Mucosa of descending colon (tissue), 3 donors: ENCODE results near the gene MRPL50. TPM values are rescaled to one million over a fixed set of nuclear protein-coding genes. Genes with fewer than 3 reads are reported as not detected.

Experiments used
- ATAC-seq: fragments of 200-7000 bp; cut with Tn5 transposase; one replicate; pipeline ENCODE4 v1.9.1; 2020; ENCODE audit warnings: mild to moderate bottlenecking, moderate library complexity
- DNase-seq, 3 donors: peaks; one replicate each; pipeline ENCODE4 v3.0.0-alpha.2; 2020
- H3K36me3 ChIP-seq: fragments of 200-600 bp; one replicate; pipeline ENCODE4 v1.8.0; 2021; ENCODE audit warnings: low read depth, mild to moderate bottlenecking
- H3K4me1 ChIP-seq: fragments of 200-600 bp; one replicate; pipeline ENCODE4 v1.8.0; 2021; ENCODE audit warnings: low read depth, mild to moderate bottlenecking
- H3K4me3 ChIP-seq: fragments of 200-600 bp; one replicate; pipeline ENCODE4 v1.8.0; 2021; ENCODE audit warnings: mild to moderate bottlenecking
- H3K9me3 ChIP-seq: fragments of 200-600 bp; one replicate; pipeline ENCODE4 v1.8.0; 2021; ENCODE audit warnings: mild to moderate bottlenecking
- CTCF ChIP-seq: fragments of 200-600 bp; IDR thresholded peaks from one replicate; pipeline ENCODE4 v1.8.0; 2022; ENCODE audit warnings: antibody characterized with exemption, mild to moderate bottlenecking
- intact Hi-C, 2 donors: fragments of 100-400 bp; cut with DNase I in 1 of 2; cut with micrococcal nuclease in 1 of 2; formaldehyde crosslinking; loops; one replicate each; pipeline versions ENCODE4 v1.11.0 to v1.11.1; 2022; cut with DNase I, micrococcal nuclease
- total RNA-seq, 3 donors: library from RNA; stranded (reverse); fragmentation: NEBNext Ultra II Directional in 2 of 3; extraction: Animal tissue kit (Norgen Biotek cat#: 25700) in 2 of 3; gene quantifications; one replicate each; pipeline versions ENCODE4 v1.2.1 to v1.2.4, GENCODE V29; 2021 to 2023
- donor health status: DM: no; HTN: no; CAD: no; lungs with moderate emphysema.
- donor health status: DM: no; HTN: no; CAD: no.
- donor health status: DM: no; HTN: yes; CAD: no.

Gene MRPL50
- total RNA-seq, 3 donors from 2014 or later: 8.2 to 11.0 (median 8.4) TPM

- Histone ChIP-seq H3K4me3 (no peak overlapping the region), H3K4me1 (no peaks in the 10 kb centered on the region), H3K9me3 (peaks cover 31% of the 10 kb centered on the region), H3K36me3 (no peaks in the 10 kb centered on the region)
- DNase-seq: no peak
- no peak for ATAC-seq
- intact Hi-C loops: no loop called here
- TF ChIP-seq CTCF: no peak
These were observed 19.6 kb upstream of the MRPL50 start for GRCh38 chr9:101417977-101418376.

- Histone ChIP-seq H3K9me3 (peaks cover 36% of the 10 kb centered on the region), H3K4me1 (no peaks in the 10 kb centered on the region), H3K4me3 (no peak overlapping the region), H3K36me3 (no peaks in the 10 kb centered on the region)
- DNase-seq (no peak), ATAC-seq (no peak)
- intact Hi-C loops: no loop called here
- no peak for TF ChIP-seq CTCF
These were observed 19.0 kb upstream of the MRPL50 start for GRCh38 chr9:101417389-101417788.

DNA sequence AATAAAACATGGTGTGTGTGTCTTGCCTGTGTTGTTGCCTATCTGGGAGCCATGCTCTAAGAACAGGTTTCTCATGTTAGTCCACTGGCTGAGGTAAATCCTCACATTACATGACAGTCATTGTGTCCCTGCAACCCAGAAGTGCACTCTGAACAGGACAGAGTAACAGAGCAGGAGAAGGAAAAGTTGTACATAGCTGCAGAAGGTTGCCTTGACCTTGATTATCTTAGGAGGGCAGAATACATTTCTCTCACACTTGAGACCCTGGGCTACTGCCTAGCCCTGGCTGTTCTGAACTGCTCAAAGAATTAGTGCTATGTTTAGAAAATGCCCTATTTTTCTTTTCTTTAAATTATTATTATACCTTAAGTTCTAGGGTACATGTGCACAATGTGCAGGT is 17.2 kb upstream of the MRPL50 start:
- intact Hi-C loops: no loop called here
- no peak for DNase-seq
- no peaks in the 10 kb centered on the region for H3K4me1 ChIP-seq
- H3K4me3 ChIP-seq: no peak overlapping the region
- no peak for TF ChIP-seq CTCF
- no peak for ATAC-seq
- H3K9me3 ChIP-seq: peaks cover 53% of the 10 kb centered on the region
- H3K36me3 ChIP-seq: no peaks in the 10 kb centered on the region

DNA sequence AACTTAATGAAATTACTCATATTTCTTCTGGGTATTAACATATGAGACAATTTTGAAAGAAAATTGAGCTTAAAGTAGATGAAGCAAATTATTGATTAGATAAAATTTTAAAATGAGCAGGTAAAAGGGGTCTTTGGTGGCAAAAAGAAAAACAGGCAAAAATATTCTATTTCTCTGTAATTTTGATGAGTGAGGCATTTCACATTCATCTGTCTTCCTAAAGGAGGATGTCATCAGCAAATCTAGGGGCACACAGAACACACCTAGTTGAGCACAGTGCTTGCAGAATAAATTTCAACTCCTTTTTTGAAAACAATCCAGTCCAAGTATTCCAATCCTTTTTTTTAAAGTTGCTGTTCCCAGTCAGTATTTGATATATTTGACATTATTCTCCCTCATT is 16.4 kb upstream of the MRPL50 start:
- ATAC-seq (no peak), DNase-seq (no peak)
- no peak for TF ChIP-seq CTCF
- no peak overlapping the region for H3K4me3 ChIP-seq
- H3K36me3 ChIP-seq: no peaks in the 10 kb centered on the region
- intact Hi-C loops: no loop called here
- H3K4me1 ChIP-seq: no peaks in the 10 kb centered on the region
- H3K9me3 ChIP-seq: peaks cover 60% of the 10 kb centered on the region

- intact Hi-C loops: no loop called here
- Histone ChIP-seq H3K36me3 (peaks cover 31% of the 10 kb centered on the region), H3K4me1 (no peaks in the 10 kb centered on the region), H3K4me3 (no peak overlapping the region), H3K9me3 (peaks cover 93% of the 10 kb centered on the region)
- ATAC-seq (no peak), DNase-seq (no peak)
- no peak for TF ChIP-seq CTCF
These were observed 10.7 kb upstream of the MRPL50 start for GRCh38 chr9:101409079-101409477.

DNA sequence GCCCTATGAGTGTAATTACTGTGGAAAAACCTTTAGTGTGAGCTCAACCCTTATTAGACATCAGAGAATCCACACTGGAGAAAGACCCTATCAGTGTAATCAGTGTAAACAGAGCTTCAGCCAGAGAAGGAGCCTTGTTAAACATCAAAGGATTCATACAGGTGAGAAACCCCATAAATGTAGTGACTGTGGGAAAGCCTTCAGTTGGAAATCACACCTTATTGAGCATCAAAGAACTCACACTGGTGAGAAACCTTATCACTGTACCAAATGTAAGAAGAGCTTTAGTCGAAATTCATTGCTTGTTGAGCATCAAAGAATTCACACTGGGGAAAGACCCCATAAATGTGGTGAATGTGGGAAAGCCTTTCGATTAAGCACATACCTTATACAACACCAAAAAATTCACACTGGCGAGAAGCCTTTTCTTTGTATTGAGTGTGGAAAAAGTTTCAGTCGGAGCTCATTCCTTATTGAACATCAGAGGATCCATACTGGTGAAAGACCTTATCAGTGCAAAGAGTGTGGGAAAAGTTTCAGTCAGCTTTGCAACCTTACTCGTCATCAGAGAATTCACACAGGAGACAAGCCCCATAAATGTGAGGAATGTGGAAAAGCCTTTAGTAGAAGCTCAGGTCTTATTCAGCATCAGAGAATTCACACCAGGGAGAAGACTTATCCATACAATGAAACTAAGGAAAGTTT is 10.1 kb upstream of the MRPL50 start:
- TF ChIP-seq CTCF: no peak
- H3K4me3 ChIP-seq: no peak overlapping the region
- DNase-seq (no peak), ATAC-seq (no peak)
- peaks cover 89% of the 10 kb centered on the region for H3K9me3 ChIP-seq
- H3K4me1 ChIP-seq: no peaks in the 10 kb centered on the region
- H3K36me3 ChIP-seq: peaks cover 31% of the 10 kb centered on the region
- intact Hi-C loops: no loop called here
